Upper lobe of left lung (tissue), 4 donors: ENCODE measurements around the gene CHIT1.

Source experiments
- POLR2A ChIP-seq, 4 donors: fragments of 450-650 bp; IDR thresholded peaks; one replicate each; pipeline ENCODE4 v1.5.1; 2016 to 2017; ENCODE audit warnings: antibody characterized with exemption in 4 of 4, mild to moderate bottlenecking in 2 of 4
- TF ChIP-seq, protein P1 (sequence below), 6 experiments: fragments of 450-650 bp in 4 of 6; fragments of 200-600 bp in 2 of 6; sonication (generic) in 2 of 6; IDR thresholded peaks; one replicate each; pipeline ENCODE4 v1.5.1; 2016 to 2019; ENCODE audit warnings: antibody characterized with exemption in 6 of 6

DNA sequence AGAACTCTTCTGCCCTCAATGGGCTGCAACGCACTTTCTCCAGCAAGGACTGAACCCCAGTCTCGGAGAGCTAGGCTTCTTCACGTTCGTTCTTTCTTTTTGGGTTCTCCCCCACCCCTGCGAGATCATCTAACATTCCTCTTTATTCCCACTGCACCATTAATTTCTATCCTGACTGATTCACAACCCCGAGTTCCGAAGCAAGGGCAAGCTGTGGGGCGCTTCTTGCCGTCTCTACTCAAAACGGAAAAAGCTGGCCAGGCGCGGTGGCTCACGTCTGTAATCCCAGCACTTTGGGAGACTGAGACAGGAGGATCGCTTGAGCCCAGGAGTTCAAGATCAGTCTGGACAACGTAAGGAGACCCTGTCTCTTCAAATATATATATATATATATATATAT lies 38.4 kb upstream of the CHIT1 start:
- TF ChIP-seq POLR2A (IDR thresholded peaks at IDR 0.05), result no peak
- TF ChIP-seq, protein P1, sequence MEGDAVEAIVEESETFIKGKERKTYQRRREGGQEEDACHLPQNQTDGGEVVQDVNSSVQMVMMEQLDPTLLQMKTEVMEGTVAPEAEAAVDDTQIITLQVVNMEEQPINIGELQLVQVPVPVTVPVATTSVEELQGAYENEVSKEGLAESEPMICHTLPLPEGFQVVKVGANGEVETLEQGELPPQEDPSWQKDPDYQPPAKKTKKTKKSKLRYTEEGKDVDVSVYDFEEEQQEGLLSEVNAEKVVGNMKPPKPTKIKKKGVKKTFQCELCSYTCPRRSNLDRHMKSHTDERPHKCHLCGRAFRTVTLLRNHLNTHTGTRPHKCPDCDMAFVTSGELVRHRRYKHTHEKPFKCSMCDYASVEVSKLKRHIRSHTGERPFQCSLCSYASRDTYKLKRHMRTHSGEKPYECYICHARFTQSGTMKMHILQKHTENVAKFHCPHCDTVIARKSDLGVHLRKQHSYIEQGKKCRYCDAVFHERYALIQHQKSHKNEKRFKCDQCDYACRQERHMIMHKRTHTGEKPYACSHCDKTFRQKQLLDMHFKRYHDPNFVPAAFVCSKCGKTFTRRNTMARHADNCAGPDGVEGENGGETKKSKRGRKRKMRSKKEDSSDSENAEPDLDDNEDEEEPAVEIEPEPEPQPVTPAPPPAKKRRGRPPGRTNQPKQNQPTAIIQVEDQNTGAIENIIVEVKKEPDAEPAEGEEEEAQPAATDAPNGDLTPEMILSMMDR (IDR thresholded peaks at IDR 0.05), result no peak
